Measurements from ENCODE around the gene EHD4.

Gene EHD4

DNA sequence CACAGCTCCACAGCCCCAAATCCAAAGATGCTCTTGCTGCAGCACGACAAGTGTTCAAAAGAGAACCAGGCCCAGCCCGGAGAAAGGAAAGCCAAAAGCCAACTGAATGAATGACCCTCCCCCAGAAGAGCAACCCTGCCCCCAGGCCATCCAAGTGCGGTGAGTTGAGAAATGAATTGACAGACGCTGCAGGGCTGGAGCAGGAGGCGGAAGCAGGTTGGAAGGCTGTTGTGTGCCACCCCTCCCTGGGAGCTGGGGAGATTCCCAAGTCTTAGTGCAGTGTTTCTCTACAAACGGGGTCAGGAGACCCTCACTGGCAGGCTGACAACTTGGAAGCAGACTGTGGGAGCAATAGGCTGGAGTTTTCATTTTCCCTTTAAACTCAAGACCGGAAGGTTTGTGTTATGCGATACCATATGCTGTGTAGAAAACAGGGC, 75.0 kb downstream of the EHD4 start:
- no peaks in the 10 kb centered on the region for H3K36me3 ChIP-seq (replicated peaks; ENCODE audit: insufficient read depth, low read length)
- H3K4me2 ChIP-seq (ENCODE audit: low read depth, low read length), result no peak overlapping the region
- no peaks in the 10 kb centered on the region for H3K27me3 ChIP-seq (replicated peaks; ENCODE audit: insufficient read depth, low read length)
- TF ChIP-seq, protein P1, sequence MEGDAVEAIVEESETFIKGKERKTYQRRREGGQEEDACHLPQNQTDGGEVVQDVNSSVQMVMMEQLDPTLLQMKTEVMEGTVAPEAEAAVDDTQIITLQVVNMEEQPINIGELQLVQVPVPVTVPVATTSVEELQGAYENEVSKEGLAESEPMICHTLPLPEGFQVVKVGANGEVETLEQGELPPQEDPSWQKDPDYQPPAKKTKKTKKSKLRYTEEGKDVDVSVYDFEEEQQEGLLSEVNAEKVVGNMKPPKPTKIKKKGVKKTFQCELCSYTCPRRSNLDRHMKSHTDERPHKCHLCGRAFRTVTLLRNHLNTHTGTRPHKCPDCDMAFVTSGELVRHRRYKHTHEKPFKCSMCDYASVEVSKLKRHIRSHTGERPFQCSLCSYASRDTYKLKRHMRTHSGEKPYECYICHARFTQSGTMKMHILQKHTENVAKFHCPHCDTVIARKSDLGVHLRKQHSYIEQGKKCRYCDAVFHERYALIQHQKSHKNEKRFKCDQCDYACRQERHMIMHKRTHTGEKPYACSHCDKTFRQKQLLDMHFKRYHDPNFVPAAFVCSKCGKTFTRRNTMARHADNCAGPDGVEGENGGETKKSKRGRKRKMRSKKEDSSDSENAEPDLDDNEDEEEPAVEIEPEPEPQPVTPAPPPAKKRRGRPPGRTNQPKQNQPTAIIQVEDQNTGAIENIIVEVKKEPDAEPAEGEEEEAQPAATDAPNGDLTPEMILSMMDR (IDR thresholded peaks at IDR 0.05; ENCODE audit: low read length), result no peak
- TF ChIP-seq EZH2 (optimal IDR thresholded peaks at IDR 0.05; ENCODE audit: low read depth, low read length) (no peak), EZH2phosphoT487 (IDR thresholded peaks at IDR 0.05; ENCODE audit: low read length) (no peak)
- H3K9me2 ChIP-seq (replicated peaks; ENCODE audit: insufficient read depth, low read length), result no peaks in the 10 kb centered on the region
- no peaks in the 10 kb centered on the region for H4K20me1 ChIP-seq (ENCODE audit: insufficient read depth, low read length)
- no peaks in the 10 kb centered on the region for H3K4me1 ChIP-seq (ENCODE audit: low read length)
- H3K4me3 ChIP-seq (ENCODE audit: low read length), result no peak overlapping the region
- no peak for DNase-seq
- no peaks in the 10 kb centered on the region for H3K9me3 ChIP-seq (replicated peaks; ENCODE audit: insufficient read depth, low read length)
- no peaks in the 10 kb centered on the region for H3K79me2 ChIP-seq (ENCODE audit: low read length)
- no peak overlapping the region for H2AFZ ChIP-seq (ENCODE audit: low read length)
- H3F3A ChIP-seq (ENCODE audit: insufficient read depth, low read length), result no peaks in the 10 kb centered on the region
- H3K9ac ChIP-seq (ENCODE audit: low read length), result no peak overlapping the region
- H3K27ac ChIP-seq (ENCODE audit: low read length), result no peak overlapping the region

- Histone ChIP-seq H3K4me1 (ENCODE audit: low read length) (no peaks in the 10 kb centered on the region), H3K9me2 (replicated peaks; ENCODE audit: insufficient read depth, low read length) (no peaks in the 10 kb centered on the region), H3K9ac (ENCODE audit: low read length) (no peak overlapping the region)
Observed at GRCh38 chr15:41896566-41896965, 75.8 kb downstream of the EHD4 start.

DNA sequence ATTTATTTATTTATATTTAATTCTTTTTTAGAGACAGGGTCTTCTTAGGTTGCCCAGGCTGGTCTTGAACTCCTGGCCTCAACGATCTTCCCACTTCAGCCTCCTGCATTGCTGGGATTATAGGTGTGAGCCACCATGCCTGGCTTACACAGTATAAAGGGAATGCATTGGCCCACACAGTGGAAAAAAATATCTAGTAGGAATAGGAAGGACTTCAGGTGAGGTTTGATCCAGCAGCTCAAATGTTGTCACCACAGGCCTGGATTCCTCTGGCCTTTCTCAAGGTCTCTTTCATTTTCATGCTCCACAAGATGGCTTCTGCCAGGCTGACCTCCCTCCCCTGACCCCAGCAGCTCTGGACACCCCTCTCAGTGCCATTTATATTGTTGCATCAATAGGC, 76.4 kb downstream of the EHD4 start:
- Histone ChIP-seq H2AFZ (ENCODE audit: low read length) (no peak overlapping the region), H3F3A (ENCODE audit: insufficient read depth, low read length) (no peaks in the 10 kb centered on the region), H3K36me3 (replicated peaks; ENCODE audit: insufficient read depth, low read length) (no peaks in the 10 kb centered on the region), H3K9ac (ENCODE audit: low read length) (no peak overlapping the region), H3K27me3 (replicated peaks; ENCODE audit: insufficient read depth, low read length) (no peaks in the 10 kb centered on the region), H4K20me1 (ENCODE audit: insufficient read depth, low read length) (no peaks in the 10 kb centered on the region), H3K9me3 (replicated peaks; ENCODE audit: insufficient read depth, low read length) (no peaks in the 10 kb centered on the region), H3K27ac (ENCODE audit: low read length) (no peak overlapping the region), H3K9me2 (replicated peaks; ENCODE audit: insufficient read depth, low read length) (no peaks in the 10 kb centered on the region), H3K4me3 (ENCODE audit: low read length) (no peak overlapping the region), H3K79me2 (ENCODE audit: low read length) (no peaks in the 10 kb centered on the region), H3K4me1 (ENCODE audit: low read length) (no peaks in the 10 kb centered on the region), H3K4me2 (ENCODE audit: low read depth, low read length) (no peak overlapping the region)
- no peak for DNase-seq
- TF ChIP-seq EZH2phosphoT487 (IDR thresholded peaks at IDR 0.05; ENCODE audit: low read length) (no peak), EZH2 (optimal IDR thresholded peaks at IDR 0.05; ENCODE audit: low read depth, low read length) (no peak)
- TF ChIP-seq, protein P1 (IDR thresholded peaks at IDR 0.05; ENCODE audit: low read length), result no peak

More at GRCh38 chr15:41896566-41896965, 75.8 kb downstream of the EHD4 start:
- H3K36me3 ChIP-seq (replicated peaks; ENCODE audit: insufficient read depth, low read length), result no peaks in the 10 kb centered on the region
- H3K27me3 ChIP-seq (replicated peaks; ENCODE audit: insufficient read depth, low read length), result no peaks in the 10 kb centered on the region
- H3F3A ChIP-seq (ENCODE audit: insufficient read depth, low read length), result no peaks in the 10 kb centered on the region
- no peak overlapping the region for H3K4me3 ChIP-seq (ENCODE audit: low read length)
- DNase-seq, result no peak
- no peaks in the 10 kb centered on the region for H3K79me2 ChIP-seq (ENCODE audit: low read length)
- H3K4me2 ChIP-seq (ENCODE audit: low read depth, low read length), result no peak overlapping the region
- no peaks in the 10 kb centered on the region for H4K20me1 ChIP-seq (ENCODE audit: insufficient read depth, low read length)
- TF ChIP-seq, protein P1 (IDR thresholded peaks at IDR 0.05; ENCODE audit: low read length), result no peak
- TF ChIP-seq EZH2phosphoT487 (IDR thresholded peaks at IDR 0.05; ENCODE audit: low read length) (no peak), EZH2 (optimal IDR thresholded peaks at IDR 0.05; ENCODE audit: low read depth, low read length) (no peak)
- H3K9me3 ChIP-seq (replicated peaks; ENCODE audit: insufficient read depth, low read length), result no peaks in the 10 kb centered on the region
- no peak overlapping the region for H2AFZ ChIP-seq (ENCODE audit: low read length)
- no peak overlapping the region for H3K27ac ChIP-seq (ENCODE audit: low read length)

Data from MM.1S (cell line).